HG03280 (cell line): Measurements from ENCODE around the gene ADAMTSL1.

ENCODE experiments used
- ATAC-seq: cut with Tn5 transposase; IDR thresholded peaks from one replicate; pipeline ENCODE4 v1.9.1; 2021; ENCODE audit warnings: mild to moderate bottlenecking, moderate library complexity; ENCODE audit not compliant: unreplicated experiment

ADAMTSL1 gene

DNA sequence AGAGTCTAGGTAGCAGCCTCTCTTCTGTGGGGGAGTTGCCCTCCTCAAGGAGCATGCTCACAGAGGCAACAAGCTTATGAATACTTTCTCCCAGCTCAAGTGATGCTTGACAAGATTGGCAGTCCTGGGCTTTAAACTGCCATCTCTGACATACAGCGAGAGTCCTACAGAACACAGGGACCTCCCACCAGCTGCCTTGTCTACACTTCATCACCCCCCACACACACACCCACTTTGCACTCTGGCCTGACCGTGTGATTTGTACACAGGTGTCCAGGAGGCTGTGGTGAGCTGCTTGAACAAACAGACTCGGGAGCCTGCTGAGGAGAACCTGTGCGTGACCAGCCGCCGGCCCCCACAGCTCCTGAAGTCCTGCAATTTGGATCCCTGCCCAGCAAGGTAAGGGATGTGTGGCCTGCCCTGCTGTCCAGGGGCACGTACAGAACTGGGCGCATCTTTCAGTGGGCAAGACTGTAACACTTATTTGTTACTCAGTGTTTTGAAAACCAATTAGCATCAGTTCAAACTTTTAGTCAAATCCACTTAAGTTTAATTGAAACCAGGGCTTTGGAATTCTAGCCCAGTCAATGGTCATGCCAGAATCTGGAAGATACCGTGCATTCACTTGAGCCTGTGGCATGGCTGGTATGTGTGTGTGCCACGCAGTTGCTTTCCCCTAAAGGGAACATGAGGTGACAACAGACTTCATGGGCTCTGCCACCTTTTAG lies 247.5 kb downstream of the ADAMTSL1 start:
- no peak for ATAC-seq

GRCh38 chr9:18721995-18722310 lies 248.0 kb downstream of the ADAMTSL1 start:
- no peak for ATAC-seq

DNA sequence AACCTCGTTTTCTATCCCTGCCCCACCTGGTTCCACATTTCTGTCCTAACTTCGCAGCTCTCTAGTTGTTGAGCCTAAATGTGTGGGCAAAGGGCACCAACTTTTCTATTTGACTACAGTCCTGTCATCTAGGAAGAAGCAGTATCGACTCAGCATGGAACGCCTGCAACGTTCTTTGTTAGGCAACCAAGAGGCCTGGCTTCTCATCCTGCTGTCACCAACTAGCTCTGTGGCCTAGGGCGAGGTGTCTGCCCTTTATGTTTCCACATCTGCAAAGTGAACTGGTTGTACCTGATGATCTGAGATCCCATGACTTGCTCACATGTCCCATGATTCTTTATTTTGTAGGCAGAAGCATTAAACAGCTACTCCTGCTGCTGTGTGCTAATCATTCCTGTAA lies 248.9 kb downstream of the ADAMTSL1 start:
- no peak for ATAC-seq

DNA sequence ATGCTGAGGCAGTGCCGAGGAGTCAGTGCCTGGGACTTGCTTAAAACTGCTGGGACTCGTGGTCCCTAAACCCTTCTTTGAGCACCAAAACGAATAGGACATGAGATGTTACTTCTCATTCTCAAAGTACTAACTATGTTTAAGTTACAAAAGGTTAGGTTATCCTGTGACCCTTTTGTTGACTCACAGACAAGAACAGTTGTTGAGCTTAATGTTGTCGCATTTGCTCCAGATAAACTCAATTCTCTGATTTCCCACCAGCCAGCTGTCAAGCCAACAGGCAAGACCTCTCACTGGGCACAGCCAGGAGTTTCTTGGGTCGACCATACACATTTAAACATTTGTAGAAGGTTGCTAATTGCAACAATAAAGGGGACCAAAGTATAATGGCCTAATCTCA lies 249.4 kb downstream of the ADAMTSL1 start:
- ATAC-seq, result no peak

- no peak for ATAC-seq
Observed at GRCh38 chr9:18726546-18726945, 252.6 kb downstream of the ADAMTSL1 start.

DNA sequence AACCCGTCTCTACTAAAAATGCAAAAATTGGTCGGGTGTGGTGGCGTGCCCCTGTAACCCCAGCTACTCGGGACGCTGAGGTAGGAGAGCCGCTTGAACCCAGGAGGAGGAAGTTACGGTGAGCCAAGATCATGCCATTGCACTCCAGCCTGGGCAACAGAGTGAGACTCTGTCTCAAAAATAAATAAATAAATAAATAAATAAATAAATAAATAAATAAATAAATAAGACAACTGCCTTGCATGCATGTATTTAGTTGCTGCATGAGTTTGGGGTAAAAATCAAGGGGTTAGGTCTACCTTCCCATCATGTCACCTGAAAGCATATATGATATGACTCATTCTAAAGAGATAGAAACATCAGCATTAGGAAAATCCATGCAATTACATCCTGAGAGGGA lies 254.0 kb downstream of the ADAMTSL1 start:
- no peak for ATAC-seq

DNA sequence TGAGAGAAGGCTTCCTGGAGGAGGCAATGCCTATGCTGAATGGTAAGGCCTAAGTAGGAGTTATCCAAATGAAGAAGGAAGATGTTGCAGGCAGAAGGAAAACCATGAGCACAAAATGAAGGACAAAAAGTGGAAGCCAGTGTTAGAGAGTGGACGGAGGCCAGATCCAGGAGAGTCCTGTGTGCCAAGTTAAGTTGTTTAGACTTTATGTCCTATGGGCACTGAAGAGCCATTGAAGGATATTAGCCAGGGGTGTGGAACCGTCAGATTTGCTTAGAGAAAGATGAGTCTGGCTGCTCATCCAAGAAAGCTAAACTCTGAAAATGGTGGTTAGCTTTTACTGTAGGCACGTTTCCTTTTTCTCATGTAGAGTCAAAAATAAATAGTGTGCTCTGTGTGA lies 254.7 kb downstream of the ADAMTSL1 start:
- ATAC-seq, result no peak

DNA sequence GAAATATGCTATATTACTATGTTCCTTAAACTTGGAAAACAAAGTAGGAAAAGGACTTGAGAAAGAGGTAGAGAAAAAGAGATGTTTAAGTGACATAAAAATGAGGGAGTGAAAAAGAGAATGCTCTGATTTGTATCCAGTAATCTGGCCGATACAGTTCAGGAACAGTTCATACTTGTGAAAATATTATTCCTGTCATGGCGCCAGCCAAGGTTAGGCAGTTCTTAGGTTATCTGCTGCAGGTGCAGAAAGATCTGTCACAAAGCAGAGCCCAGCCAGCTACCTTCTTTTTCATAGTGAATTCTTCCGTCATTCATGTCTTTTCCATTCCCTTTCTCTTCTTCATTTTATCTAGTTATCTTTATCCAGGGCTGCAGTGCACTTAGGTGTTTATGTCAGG lies 256.3 kb downstream of the ADAMTSL1 start:
- ATAC-seq, result no peak

GRCh38 chr9:18739127-18739526 lies 265.2 kb downstream of the ADAMTSL1 start:
- no peak for ATAC-seq

DNA sequence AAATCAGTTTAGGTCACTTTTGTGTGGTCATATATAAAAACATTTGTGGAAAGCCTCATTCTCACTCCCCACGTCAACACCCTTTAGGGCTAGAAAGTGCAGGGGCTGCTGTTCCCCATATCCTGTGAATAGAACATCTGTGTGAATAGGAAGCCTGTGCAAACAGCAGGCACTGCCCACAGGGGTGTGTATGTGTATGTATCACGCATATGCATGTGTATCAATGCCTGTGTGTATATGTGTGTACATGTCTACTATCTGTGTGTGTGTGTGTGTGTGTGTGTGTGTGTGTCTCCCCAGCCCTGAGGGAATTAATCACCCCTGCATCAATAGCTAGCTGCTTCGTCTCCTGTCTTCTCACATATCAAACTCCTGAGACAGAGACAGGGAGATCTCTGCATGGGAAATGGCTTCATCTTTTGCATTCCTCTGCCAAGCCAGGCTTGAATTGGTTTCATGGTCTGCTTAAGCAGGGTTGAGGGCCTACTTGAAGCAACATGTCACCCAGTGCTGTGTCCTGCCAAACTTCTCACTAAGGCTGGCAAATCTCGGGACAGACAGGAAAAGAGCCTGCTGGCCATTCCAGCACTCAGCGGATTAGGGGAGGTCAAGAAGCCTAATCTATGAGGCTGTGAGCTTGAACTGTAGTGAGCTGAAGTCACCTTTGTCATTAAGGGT lies 265.8 kb downstream of the ADAMTSL1 start:
- ATAC-seq, result no peak

DNA sequence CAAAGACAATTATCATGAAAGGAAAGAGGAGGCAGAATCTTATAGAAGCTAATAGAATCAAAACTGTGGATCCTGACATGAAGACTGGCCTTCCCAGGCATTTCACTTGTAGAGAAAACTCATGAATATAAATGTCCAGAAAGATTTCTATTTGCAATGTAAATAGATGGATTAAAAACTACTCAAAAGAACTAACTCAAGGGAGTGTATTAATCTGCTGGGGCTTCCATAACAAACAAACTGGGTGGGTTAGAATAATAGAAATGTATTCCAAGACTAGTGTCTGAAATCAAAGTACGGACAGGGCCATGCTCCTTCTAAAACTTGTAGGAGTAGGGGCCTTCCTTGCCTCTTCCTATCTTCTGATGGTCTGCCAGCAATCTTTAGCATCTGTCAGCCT lies 267.4 kb downstream of the ADAMTSL1 start:
- no peak for ATAC-seq

DNA sequence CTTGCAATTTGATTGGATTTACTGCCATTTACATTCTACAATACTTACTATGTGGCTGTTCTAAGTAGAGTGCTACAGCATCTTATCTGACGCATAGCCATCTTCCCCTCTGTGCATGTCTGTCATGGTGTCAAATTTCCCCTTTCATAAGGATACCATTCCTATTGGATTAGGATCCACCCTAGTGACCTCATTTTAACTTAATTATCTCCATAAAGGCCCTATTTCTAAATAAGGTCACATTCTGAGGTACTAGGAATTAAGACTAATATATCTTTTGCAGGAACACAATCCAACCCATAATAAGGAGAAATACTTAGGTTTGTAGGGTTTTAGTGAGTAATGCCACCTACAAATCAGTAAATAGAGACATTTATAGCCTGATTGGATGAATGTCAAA lies 268.0 kb downstream of the ADAMTSL1 start:
- no peak for ATAC-seq

DNA sequence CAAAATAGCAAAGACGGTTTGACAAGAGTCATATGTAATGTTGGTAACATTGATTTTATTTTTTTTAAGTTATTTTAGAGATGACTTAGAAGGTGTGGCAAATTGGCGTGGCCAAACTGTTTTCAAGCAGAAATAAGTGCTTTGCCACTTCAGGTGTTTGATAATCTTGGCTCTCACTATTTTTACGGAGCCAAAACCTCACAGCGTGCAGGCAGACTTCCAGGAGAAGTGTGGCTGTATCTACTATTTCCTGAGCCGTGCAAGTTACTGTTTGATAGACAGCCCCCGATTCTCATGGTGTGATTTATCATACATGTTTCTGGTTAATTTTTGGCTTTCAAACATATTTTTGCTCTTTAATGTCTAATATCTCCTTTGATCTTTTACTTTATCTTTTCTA lies 269.5 kb downstream of the ADAMTSL1 start:
- ATAC-seq, result no peak

DNA sequence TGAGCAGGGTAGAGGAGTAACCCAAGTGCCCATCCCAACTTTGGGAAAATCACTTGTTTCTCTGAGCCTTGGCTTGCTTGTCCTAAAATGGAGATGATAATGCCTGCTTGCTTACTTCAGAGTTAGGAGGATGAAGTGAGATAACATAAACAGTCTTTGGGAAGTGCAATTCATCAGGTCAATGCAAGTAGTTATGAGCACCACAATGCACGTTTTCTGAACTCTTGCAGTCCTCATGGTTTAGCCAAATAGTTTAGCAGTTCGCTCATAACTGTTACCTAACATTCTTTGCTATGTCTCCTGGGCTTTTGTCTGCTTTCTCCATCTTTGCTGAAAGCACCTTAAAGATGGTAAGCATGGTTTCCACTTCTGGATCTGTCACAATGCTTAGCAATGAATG lies 270.0 kb downstream of the ADAMTSL1 start:
- ATAC-seq, result no peak

- ATAC-seq, result no peak
Observed at GRCh38 chr9:18745710-18746109, 271.8 kb downstream of the ADAMTSL1 start.

DNA sequence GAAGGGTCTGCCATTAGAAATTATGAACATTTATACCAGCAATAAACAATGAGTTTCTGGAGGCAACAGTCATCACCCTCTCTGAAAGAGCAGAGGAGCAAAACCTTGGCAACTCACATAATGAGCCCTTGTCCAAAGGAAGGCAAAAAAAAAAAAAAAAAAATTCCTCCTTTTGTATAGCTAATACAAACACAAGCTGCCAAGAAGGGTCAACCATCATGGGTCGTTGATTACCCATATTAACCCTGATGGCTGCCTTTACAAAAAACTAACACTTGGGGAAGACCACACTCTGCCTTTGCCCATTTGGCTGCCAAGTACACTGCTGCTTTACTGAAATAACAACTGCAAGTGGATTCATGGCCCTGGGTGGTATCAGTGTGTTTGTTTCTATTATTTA lies 272.7 kb downstream of the ADAMTSL1 start:
- no peak for ATAC-seq

- ATAC-seq, result no peak
Observed at GRCh38 chr9:18747595-18747994, 273.6 kb downstream of the ADAMTSL1 start.

DNA sequence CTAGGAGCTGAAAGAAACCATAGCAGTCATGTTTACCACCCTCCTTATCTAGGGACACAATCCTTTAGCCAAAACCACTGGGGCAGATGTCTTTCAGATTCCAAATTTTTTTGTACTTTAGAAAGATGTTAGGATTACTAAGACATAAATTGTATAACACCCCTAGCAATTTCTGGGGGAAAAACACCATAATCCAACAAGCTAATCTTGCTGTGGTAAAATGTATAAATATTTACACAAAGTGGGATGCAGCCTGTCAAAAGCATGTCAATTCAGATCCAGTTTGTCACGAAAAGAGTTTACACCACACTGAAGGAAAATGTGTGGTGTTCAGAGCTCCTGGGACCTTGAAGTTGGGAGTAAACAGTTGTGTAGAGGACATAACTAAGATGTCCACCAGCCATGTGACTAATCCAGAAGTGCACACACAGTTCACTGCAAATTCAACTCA lies 274.3 kb downstream of the ADAMTSL1 start:
- no peak for ATAC-seq

DNA sequence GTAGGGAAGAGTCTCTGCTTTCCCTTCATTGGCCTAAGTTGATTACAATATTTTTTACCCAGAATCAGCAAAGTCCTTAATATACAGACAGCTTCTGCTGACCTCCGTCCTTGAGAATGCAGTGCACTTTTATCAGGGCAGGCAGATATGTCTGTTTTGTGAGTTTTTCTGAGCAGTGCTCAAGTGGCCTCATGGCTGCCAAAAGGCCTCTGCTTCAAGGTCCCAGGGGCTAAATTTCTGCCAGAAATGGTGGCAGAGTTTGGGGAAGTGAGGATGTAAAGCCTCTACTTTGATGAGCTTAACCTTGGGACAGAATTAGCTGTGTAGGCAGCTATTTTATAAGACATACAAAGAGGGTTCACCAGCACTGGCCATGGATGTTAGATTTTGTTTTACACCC lies 275.8 kb downstream of the ADAMTSL1 start:
- no peak for ATAC-seq

- ATAC-seq, result no peak
Observed at GRCh38 chr9:18753904-18754303, 280.0 kb downstream of the ADAMTSL1 start.

GRCh38 chr9:18754537-18754936 lies 280.6 kb downstream of the ADAMTSL1 start:
- ATAC-seq, result no peak

DNA sequence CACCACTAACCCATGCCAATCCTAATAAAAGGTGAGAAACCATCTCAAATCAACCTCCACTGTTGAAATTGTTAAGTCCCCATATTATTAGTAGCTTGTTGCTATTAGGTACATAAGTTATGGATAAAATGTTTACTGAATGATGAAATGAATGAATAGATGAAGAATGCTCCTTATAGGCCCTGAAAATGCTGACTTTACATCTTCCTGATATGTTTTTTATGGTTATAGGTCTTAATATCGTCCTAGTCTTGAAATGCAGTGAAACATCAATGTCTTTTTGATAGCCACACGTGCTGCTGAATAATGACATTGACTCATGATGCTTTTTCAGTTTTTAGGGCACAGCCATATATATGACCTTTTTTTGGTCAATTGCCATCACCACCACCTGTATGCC lies 281.3 kb downstream of the ADAMTSL1 start:
- no peak for ATAC-seq

GRCh38 chr9:18756712-18757125 lies 282.8 kb downstream of the ADAMTSL1 start:
- no peak for ATAC-seq
